Type B pancreatic cell (in vitro differentiated cells): ENCODE measurements around the gene EPHB1. TPM values are rescaled to one million over a fixed set of nuclear protein-coding genes. Genes with fewer than 3 reads are reported as not detected.
A peak's percentile ranks its signal among the peaks of the same experiment; 100 is the strongest.

Source experiments
- DNase-seq: peaks from one replicate; pipeline ENCODE4 v3.0.0; 2021; ENCODE audit warnings: mixed read lengths; ENCODE audit not compliant: unreplicated experiment; ENCODE audit errors: extremely low spot score
- H3K27ac Mint-ChIP-seq: 2 replicates; pipeline ENCODE4 v1.8.0; 2021; ENCODE audit warnings: mild to moderate bottlenecking, mixed read lengths
- H3K27me3 Mint-ChIP-seq: 2 replicates; pipeline ENCODE4 v1.8.0; 2021; ENCODE audit warnings: mixed read lengths
- H3K36me3 Mint-ChIP-seq: 2 replicates; pipeline ENCODE4 v1.8.0; 2021; ENCODE audit warnings: mixed read lengths
- H3K4me1 Mint-ChIP-seq: one replicate; pipeline ENCODE4 v1.8.0; 2021; ENCODE audit warnings: mixed read lengths; ENCODE audit not compliant: unreplicated experiment
- H3K4me3 Mint-ChIP-seq: 2 replicates; pipeline ENCODE4 v1.8.0; 2021; ENCODE audit warnings: mild to moderate bottlenecking, mixed read lengths
- H3K9me3 Mint-ChIP-seq: 2 replicates; pipeline ENCODE4 v1.8.0; 2021; ENCODE audit warnings: mixed read lengths
- CTCF ChIP-seq: fragments of 200-600 bp; sonication (generic); conservative IDR thresholded peaks from 2 replicates; pipeline ENCODE4 v1.5.0; 2021; ENCODE audit warnings: antibody characterized with exemption, mild to moderate bottlenecking
- total RNA-seq: library from RNA; stranded (reverse); gene quantifications from 2 replicates; pipeline ENCODE4 v1.2.1, GENCODE V29; 2021; ENCODE audit warnings: low replicate concordance

Gene EPHB1
- total RNA-seq, 1 donor from 2014 or later, result 9.1 TPM

DNA sequence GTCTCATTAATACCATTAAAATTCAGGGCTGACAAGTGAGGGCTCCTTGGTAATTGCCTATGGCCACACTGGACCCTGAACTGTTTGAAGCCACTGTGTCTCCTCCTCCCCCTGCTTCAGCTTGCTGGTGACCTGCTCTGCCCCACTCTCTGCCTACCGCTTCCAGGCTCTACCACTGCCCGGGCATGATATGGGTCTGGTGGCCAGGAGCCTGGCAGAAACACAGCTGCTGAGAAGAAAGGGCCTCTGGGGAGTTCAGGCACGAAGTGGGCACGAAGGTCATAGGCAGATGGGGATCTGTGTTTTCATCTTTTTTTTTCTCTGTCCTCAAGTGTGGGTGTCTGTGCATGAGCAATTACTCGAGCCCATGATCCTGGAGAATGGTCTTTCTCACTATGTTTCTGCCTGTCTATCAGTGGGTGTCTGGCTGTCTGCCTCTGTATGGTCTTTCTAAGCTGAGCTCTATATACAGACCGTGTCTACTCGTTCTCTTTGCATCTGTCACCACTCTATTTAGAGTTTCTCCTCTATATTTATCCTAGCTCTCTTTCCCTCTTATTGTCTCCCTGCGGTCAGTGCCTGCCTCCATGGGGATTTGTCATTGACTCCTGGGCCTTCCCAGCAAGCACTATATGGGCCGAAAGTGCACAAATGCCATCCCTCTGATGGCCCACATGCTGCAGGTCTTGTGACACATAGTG is 42.1 kb upstream of the EPHB1 start:
- DNase-seq, result no peak
- H3K27ac Mint-ChIP-seq, result no peak overlapping the region
- no peaks in the 10 kb centered on the region for H3K36me3 Mint-ChIP-seq
- peaks cover 26% of the 10 kb centered on the region for H3K27me3 Mint-ChIP-seq
- H3K4me1 Mint-ChIP-seq, result no peaks in the 10 kb centered on the region
- no peak overlapping the region for H3K4me3 Mint-ChIP-seq
- no peaks in the 10 kb centered on the region for H3K9me3 Mint-ChIP-seq
- TF ChIP-seq CTCF, result no peak

- H3K27ac Mint-ChIP-seq, result no peak overlapping the region
- H3K36me3 Mint-ChIP-seq, result no peaks in the 10 kb centered on the region
- H3K27me3 Mint-ChIP-seq, result peaks cover 25% of the 10 kb centered on the region
- no peak for DNase-seq
- TF ChIP-seq CTCF, result no peak
- no peak overlapping the region for H3K4me3 Mint-ChIP-seq
- H3K9me3 Mint-ChIP-seq, result no peaks in the 10 kb centered on the region
- no peaks in the 10 kb centered on the region for H3K4me1 Mint-ChIP-seq
Measured at GRCh38 chr3:134753999-134754742, 40.9 kb upstream of the EPHB1 start.

GRCh38 chr3:134754768-134755559 is 40.1 kb upstream of the EPHB1 start:
- TF ChIP-seq CTCF, result peak; percentile 72
- Mint-ChIP-seq H3K27ac (no peak overlapping the region), H3K4me3 (no peak overlapping the region), H3K36me3 (no peaks in the 10 kb centered on the region), H3K9me3 (no peaks in the 10 kb centered on the region), H3K4me1 (no peaks in the 10 kb centered on the region), H3K27me3 (peaks cover 22% of the 10 kb centered on the region)
- DNase-seq, result no peak

GRCh38 chr3:134755821-134756220 is 39.2 kb upstream of the EPHB1 start:
- TF ChIP-seq CTCF, result no peak
- no peak overlapping the region for H3K4me3 Mint-ChIP-seq
- no peak overlapping the region for H3K27ac Mint-ChIP-seq
- H3K36me3 Mint-ChIP-seq, result no peaks in the 10 kb centered on the region
- peaks cover 22% of the 10 kb centered on the region for H3K27me3 Mint-ChIP-seq
- H3K4me1 Mint-ChIP-seq, result no peaks in the 10 kb centered on the region
- DNase-seq, result no peak
- no peaks in the 10 kb centered on the region for H3K9me3 Mint-ChIP-seq

- no peak for DNase-seq
- no peak overlapping the region for H3K27ac Mint-ChIP-seq
- no peak overlapping the region for H3K4me3 Mint-ChIP-seq
- no peaks in the 10 kb centered on the region for H3K36me3 Mint-ChIP-seq
- no peaks in the 10 kb centered on the region for H3K9me3 Mint-ChIP-seq
- no peaks in the 10 kb centered on the region for H3K4me1 Mint-ChIP-seq
- no peak for TF ChIP-seq CTCF
- H3K27me3 Mint-ChIP-seq, result peaks cover 22% of the 10 kb centered on the region
Measured at GRCh38 chr3:134757549-134758069, 37.5 kb upstream of the EPHB1 start.
